Right atrium auricular region (tissue), 2 donors: Measurements from ENCODE around the gene NKTR. TPM values are rescaled to one million over a fixed set of nuclear protein-coding genes. Genes with fewer than 3 reads are reported as not detected.

Experiments used
- DNase-seq: peaks from one replicate; pipeline ENCODE4 v3.0.0-alpha.2; 2019; ENCODE audit warnings: low spot score
- H3K27ac ChIP-seq, 2 donors: fragments of 200-600 bp; sonication (generic); 1 replicate in 1 of 2; 2 replicates in 1 of 2; pipeline ENCODE4 v1.5.1; 2016 to 2019
- H3K27me3 ChIP-seq, 2 donors: fragments of 200-600 bp; sonication (generic); one replicate each; pipeline versions ENCODE4 v1.5.1 to v1.6.0; 2017 to 2019
- H3K36me3 ChIP-seq: fragments of 200-600 bp; sonication (generic); one replicate; pipeline ENCODE4 v1.5.1; 2016
- H3K4me1 ChIP-seq, 2 donors: fragments of 200-600 bp; sonication (generic); one replicate each; pipeline versions ENCODE4 v1.5.1 to v1.6.0; 2017 to 2019
- H3K4me3 ChIP-seq, 2 donors: fragments of 200-600 bp; sonication (generic); 1 replicate in 1 of 2; 2 replicates in 1 of 2; pipeline ENCODE4 v1.5.1; 2017 to 2019; ENCODE audit warnings: mild to moderate bottlenecking in 1 of 2, moderate library complexity in 1 of 2
- H3K9me3 ChIP-seq, 2 donors: fragments of 200-600 bp; sonication (generic); one replicate each; pipeline ENCODE4 v1.5.1; 2019
- total RNA-seq, 2 donors: library from RNA; depleted of rRNA; stranded (reverse); fragments of >200 nt; gene quantifications; one replicate each; pipeline ENCODE4 v1.1.0, GENCODE V29; 2016
- TF ChIP-seq, protein P1 (sequence below), 2 donors: fragments of 200-600 bp; sonication (generic); IDR thresholded peaks; one replicate each; pipeline ENCODE4 v1.5.1; 2019; ENCODE audit warnings: antibody characterized with exemption in 2 of 2

The NKTR gene
- total RNA-seq, 2 donors from 2014 or later = 14.1 to 20.4 TPM

DNA sequence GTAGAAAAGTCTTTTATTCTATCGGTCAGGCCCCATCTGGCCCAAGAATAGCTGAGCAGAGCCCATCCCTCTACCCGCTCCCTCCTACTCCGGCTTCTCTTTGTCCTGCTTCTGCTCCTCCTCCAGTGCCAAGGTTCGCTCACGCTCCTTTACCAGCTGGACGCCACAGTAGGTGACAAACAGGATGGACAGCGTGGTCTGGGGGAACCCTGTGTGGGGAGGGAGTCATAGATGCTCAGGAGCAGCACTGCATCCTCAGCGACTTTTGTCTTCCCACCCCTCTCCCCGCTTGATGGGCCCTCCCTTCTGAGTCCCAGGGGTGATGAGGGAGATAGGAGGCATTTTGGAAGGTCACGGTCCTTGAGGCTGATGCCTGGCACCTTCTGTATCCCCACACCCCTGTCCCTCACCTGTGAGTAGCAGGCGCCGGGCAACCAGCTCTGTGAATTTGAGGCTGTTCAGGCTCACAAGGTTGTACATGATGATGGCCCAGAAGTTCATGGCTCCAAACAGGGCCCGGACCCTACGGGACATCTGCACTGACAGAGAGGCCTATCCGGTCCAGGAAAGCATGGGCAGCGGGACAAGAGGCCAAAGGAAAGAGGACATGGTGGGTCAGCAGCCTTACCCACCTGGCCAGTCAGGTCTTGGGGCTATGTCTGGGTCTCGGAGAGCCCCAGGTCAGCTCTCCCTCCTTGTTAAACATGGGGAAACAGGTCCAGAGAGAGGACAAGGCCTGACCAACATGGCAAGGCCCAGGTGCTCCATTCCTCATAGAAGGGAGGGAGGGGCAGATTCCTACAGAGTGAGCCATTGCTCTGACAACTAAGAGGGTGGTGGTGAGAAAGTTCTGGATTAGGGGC, 92.4 kb downstream of the NKTR start:
- H3K9me3 ChIP-seq = no peaks in the 10 kb centered on the region
- no peak for DNase-seq
- no peak overlapping the region for H3K4me3 ChIP-seq
- H3K36me3 ChIP-seq = peaks cover 9% of the 10 kb centered on the region
- TF ChIP-seq, protein P1, sequence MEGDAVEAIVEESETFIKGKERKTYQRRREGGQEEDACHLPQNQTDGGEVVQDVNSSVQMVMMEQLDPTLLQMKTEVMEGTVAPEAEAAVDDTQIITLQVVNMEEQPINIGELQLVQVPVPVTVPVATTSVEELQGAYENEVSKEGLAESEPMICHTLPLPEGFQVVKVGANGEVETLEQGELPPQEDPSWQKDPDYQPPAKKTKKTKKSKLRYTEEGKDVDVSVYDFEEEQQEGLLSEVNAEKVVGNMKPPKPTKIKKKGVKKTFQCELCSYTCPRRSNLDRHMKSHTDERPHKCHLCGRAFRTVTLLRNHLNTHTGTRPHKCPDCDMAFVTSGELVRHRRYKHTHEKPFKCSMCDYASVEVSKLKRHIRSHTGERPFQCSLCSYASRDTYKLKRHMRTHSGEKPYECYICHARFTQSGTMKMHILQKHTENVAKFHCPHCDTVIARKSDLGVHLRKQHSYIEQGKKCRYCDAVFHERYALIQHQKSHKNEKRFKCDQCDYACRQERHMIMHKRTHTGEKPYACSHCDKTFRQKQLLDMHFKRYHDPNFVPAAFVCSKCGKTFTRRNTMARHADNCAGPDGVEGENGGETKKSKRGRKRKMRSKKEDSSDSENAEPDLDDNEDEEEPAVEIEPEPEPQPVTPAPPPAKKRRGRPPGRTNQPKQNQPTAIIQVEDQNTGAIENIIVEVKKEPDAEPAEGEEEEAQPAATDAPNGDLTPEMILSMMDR (IDR thresholded peaks at IDR 0.05) = no peak
- peak overlapping the region in 1 of 2 donors; percentile 46 for H3K27ac ChIP-seq
- peaks cover 0 to 11% of the 10 kb centered on the region in 2 donors for H3K4me1 ChIP-seq
- H3K27me3 ChIP-seq = no peaks in the 10 kb centered on the region

DNA sequence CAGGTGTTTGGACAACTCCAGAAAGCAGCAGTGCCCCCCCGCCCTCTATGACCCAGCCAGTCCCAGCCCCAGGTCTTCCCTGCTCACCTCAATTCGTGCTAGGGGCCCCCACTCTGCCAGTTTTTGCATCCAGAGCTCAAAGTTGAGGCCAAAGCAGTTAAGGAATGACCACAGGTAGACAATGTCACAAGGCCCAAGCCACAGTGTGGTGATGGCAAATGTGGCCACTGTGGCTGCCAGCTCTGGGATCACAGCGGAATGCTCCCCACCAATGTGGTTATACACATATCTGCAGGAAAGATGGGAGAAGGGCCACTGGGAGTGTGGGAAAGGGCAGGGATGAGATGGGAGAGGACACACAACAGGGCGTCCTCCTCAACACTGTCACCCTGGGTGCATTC, 93.0 kb downstream of the NKTR start:
- no peak for DNase-seq
- no peaks in the 10 kb centered on the region for H3K27me3 ChIP-seq
- peak overlapping the region in 1 of 2 donors; percentile 46 for H3K27ac ChIP-seq
- H3K36me3 ChIP-seq = peaks cover 14% of the 10 kb centered on the region
- H3K4me3 ChIP-seq = no peak overlapping the region
- H3K4me1 ChIP-seq = peaks cover 0 to 17% of the 10 kb centered on the region in 2 donors
- TF ChIP-seq, protein P1 (IDR thresholded peaks at IDR 0.05) = no peak
- H3K9me3 ChIP-seq = no peaks in the 10 kb centered on the region

DNA sequence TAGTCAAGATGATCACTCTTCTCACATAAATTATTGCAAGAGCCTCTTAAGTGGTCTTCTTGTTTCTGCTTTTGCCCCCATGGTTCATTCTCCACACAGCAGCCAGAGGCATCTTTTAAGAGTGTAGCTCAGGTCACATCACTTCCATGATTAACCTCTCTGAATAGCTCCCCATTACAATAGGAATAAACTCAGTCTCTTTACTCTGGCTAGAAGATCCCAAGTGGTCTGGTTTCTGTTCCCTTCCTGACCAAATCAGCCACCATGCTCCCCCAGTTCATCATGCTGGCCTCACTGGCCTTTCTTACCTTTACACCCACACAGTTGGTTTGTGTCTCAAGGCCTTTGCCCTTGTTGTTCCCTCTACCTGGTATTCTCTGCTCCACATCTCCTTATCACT, 93.9 kb downstream of the NKTR start:
- no peak overlapping the region for H3K4me3 ChIP-seq
- no peaks in the 10 kb centered on the region for H3K27me3 ChIP-seq
- H3K4me1 ChIP-seq = peaks cover 0 to 26% of the 10 kb centered on the region in 2 donors
- TF ChIP-seq, protein P1 (IDR thresholded peaks at IDR 0.05) = no peak
- no peak for DNase-seq
- H3K27ac ChIP-seq = no peak overlapping the region
- H3K9me3 ChIP-seq = no peaks in the 10 kb centered on the region
- H3K36me3 ChIP-seq = peaks cover 17% of the 10 kb centered on the region

DNA sequence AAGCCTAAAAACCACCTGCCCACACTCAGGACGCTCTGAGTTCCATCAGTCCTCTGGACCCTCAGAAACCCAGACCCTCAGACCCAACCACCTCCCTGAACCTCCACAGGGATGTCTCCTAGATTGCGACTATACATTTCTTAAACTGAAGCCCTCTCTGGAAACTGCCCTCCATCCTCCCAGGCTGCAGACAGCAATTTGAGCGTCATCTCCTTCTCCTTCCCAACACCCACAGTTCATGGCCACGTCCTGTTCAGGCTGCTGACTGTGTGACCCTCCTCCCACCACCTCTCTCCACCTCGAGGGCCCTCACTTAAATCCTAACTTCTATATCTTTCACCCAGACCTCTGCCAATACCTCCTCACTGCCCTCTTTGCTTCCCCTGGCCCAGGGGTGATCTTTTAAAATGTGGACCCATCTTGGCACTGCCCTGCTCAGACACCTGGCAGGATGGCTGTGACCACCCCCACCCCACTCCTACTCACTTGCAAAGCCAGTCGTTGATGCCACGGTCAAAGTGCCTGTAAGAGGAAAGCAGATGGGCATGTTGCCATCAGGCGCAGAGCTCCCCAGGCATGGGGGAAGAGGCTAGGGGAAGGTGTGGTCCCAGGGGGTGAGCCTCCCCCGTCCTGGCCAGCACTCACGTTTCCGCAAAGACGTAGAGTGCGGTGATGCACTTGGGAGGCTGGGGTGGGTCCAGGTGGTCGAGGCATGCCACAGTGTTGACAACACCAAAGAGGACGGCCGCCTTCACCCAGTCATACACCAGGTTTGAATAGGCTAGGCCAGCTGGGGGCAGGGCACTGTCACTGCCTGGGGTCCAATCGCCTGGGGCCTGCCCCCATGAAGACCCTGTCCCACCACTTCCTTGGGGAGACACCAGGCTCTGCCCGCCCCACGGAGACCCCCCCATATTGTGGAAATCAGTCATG, 96.1 kb downstream of the NKTR start:
- Histone ChIP-seq H3K4me3 (no peak overlapping the region), H3K9me3 (no peaks in the 10 kb centered on the region), H3K27me3 (no peaks in the 10 kb centered on the region), H3K36me3 (peaks cover 17% of the 10 kb centered on the region), H3K4me1 (peaks cover 0 to 29% of the 10 kb centered on the region in 2 donors), H3K27ac (peak overlapping the region; percentile 92 to 98)
- peak; percentile 55 for DNase-seq
- TF ChIP-seq, protein P1 (IDR thresholded peaks at IDR 0.05) = no peak

DNA sequence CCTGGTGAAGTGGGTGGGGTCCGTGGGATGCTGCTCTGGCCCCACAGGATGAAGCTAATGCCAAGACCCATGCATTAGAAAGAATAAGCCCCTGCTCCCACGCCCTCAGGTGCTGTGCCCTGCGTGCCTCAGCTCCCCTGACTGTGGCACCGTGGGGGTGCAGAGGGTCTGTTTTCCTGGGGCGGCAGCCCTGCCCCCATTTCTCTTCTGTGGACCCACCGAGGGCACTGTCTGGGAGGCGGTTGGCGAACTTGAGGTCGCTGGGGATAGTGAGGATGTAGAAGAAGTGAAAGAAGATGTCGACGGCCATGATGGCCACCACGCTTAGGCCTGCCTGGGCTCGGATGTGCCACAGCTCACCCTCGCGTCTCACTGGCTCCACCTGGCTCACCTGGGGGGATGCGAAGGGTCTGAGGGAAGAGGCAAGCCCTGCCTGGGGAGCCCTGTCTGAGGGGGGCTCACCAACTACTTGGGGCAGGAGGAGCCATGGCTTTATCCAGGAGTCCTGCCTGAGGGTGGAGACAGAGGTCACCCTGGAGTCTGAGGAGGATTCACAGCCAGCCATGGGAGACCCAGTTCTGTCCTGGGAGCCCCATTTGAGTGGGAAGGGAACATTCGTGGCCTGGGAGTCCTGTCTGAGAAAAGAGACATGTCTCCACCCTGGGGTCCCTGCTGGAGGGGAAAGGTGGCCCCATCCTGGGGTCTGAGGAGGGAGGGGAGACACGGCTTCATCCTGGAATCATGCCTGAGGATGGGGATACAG, 97.0 kb downstream of the NKTR start:
- TF ChIP-seq, protein P1 (IDR thresholded peaks at IDR 0.05) = no peak
- peak; percentile 42 for DNase-seq
- H3K36me3 ChIP-seq = peaks cover 17% of the 10 kb centered on the region

More for the DNA sequence above, 97.0 kb downstream of the NKTR start:
- Histone ChIP-seq H3K4me1 (peaks cover 0 to 29% of the 10 kb centered on the region in 2 donors), H3K9me3 (no peaks in the 10 kb centered on the region), H3K4me3 (no peak overlapping the region), H3K27me3 (no peaks in the 10 kb centered on the region), H3K27ac (peak overlapping the region; percentile 92 to 98)
